ENCODE results near the gene PARP15.
"Not testable (repeated sequence)": the region's sequence is repeated elsewhere in the genome, so short reads cannot be mapped to it uniquely, and the experiment has no call there.

Gene PARP15

GRCh38 chr3:122621112-122621511 lies 43.7 kb downstream of the PARP15 start:
- no peak for DNase-seq

GRCh38 chr3:122623031-122623829 lies 45.8 kb downstream of the PARP15 start:
- no peak for DNase-seq

GRCh38 chr3:122626515-122627180 lies 49.2 kb downstream of the PARP15 start:
- DNase-seq, result no peak

- no peak for DNase-seq
These were observed 49.9 kb downstream of the PARP15 start for GRCh38 chr3:122627301-122627700.

GRCh38 chr3:122628567-122628966 lies 51.1 kb downstream of the PARP15 start:
- DNase-seq, result no peak

- no peak for DNase-seq
These were observed 52.3 kb downstream of the PARP15 start for GRCh38 chr3:122629763-122630162.

- no peak for DNase-seq
These were observed 58.3 kb downstream of the PARP15 start for GRCh38 chr3:122635789-122636188.

- no peak for DNase-seq
These were observed 59.2 kb downstream of the PARP15 start for GRCh38 chr3:122636697-122637096.

- DNase-seq, result no peak
These were observed 63.1 kb downstream of the PARP15 start for GRCh38 chr3:122640437-122640999.

- no peak for DNase-seq
These were observed 65.5 kb downstream of the PARP15 start for GRCh38 chr3:122642935-122643334.

GRCh38 chr3:122646146-122646988 lies 68.9 kb downstream of the PARP15 start:
- no peak for DNase-seq

- not testable (repeated sequence) for DNase-seq
These were observed 73.9 kb downstream of the PARP15 start for GRCh38 chr3:122651233-122651907.

- not testable (repeated sequence) for DNase-seq
These were observed 74.5 kb downstream of the PARP15 start for GRCh38 chr3:122651962-122652361.

GRCh38 chr3:122658336-122658735 lies 80.9 kb downstream of the PARP15 start:
- not testable (repeated sequence) for DNase-seq

- DNase-seq, result no peak
These were observed 83.0 kb downstream of the PARP15 start for GRCh38 chr3:122660297-122660974.

GRCh38 chr3:122661633-122662032 lies 84.2 kb downstream of the PARP15 start:
- no peak for DNase-seq

GRCh38 chr3:122662505-122662904 lies 85.1 kb downstream of the PARP15 start:
- DNase-seq, result no peak

- DNase-seq, result peak; percentile 46
These were observed 87.9 kb downstream of the PARP15 start for GRCh38 chr3:122665226-122665786.

GRCh38 chr3:122665881-122666280 lies 88.4 kb downstream of the PARP15 start:
- DNase-seq, result peak; percentile 39

GRCh38 chr3:122668930-122669730 lies 91.7 kb downstream of the PARP15 start:
- no peak for DNase-seq

GRCh38 chr3:122671553-122671952 lies 94.1 kb downstream of the PARP15 start:
- DNase-seq, result no peak
